Measurements from ENCODE around the gene SEMA6A.

GRCh38 chr5:116473706-116474105, 100.9 kb downstream of the SEMA6A start:
- TF ChIP-seq POLR2A (IDR thresholded peaks at IDR 0.05; ENCODE audit: low read length), result no peak
- no peak for TF ChIP-seq GATA1 (IDR thresholded peaks at IDR 0.05; ENCODE audit: low read depth, low read length)
